ENCODE results near the gene UBE2F.

GRCh38 chr2:237919593-237919992 is 47.2 kb upstream of the UBE2F start:
- TF ChIP-seq CTCF (IDR thresholded peaks at IDR 0.05) = no peak
- TF ChIP-seq POLR2A (IDR thresholded peaks at IDR 0.05) = no peak

Measured in testis (tissue), 2 donors.